RPMI7951 (cell line): ENCODE data around the gene COL5A1. TPM values are rescaled to one million over a fixed set of nuclear protein-coding genes. Genes with fewer than 3 reads are reported as not detected.
A peak's percentile ranks its signal among the peaks of the same experiment; 100 is the strongest.

Source experiments
- DNase-seq: peaks from one replicate; pipeline ENCODE4 v3.0.0-alpha.2; 2012; ENCODE audit warnings: low read depth
- total RNA-seq: library from RNA; depleted of rRNA; stranded (reverse); fragments of >200 nt; shearing (Covaris generic); gene quantifications from 2 replicates; pipeline ENCODE4 v1.2.3, GENCODE V29; 2014

Gene COL5A1
- total RNA-seq, 1 experiment from 2014 or later = 138 TPM

- peak; percentile 39 for DNase-seq
Observed at GRCh38 chr9:134725605-134725940, 84.0 kb downstream of the COL5A1 start.

- DNase-seq = no peak
Observed at GRCh38 chr9:134726026-134726721, 84.6 kb downstream of the COL5A1 start.

GRCh38 chr9:134726722-134727034 lies 85.1 kb downstream of the COL5A1 start:
- no peak for DNase-seq

- DNase-seq = no peak
Observed at GRCh38 chr9:134728021-134728795, 86.6 kb downstream of the COL5A1 start.

GRCh38 chr9:134728801-134729495 lies 87.3 kb downstream of the COL5A1 start:
- no peak for DNase-seq

- no peak for DNase-seq
Observed at GRCh38 chr9:134730011-134730760, 88.6 kb downstream of the COL5A1 start.

- no peak for DNase-seq
Observed at GRCh38 chr9:134730761-134731496, 89.3 kb downstream of the COL5A1 start.

- no peak for DNase-seq
Observed at GRCh38 chr9:134731497-134732391, 90.1 kb downstream of the COL5A1 start.

- no peak for DNase-seq
Observed at GRCh38 chr9:134732392-134733110, 90.9 kb downstream of the COL5A1 start.

GRCh38 chr9:134733480-134734232 lies 92.1 kb downstream of the COL5A1 start:
- no peak for DNase-seq

GRCh38 chr9:134734270-134734669 lies 92.7 kb downstream of the COL5A1 start:
- DNase-seq = peak; percentile 93

GRCh38 chr9:134735441-134736175 lies 94.0 kb downstream of the COL5A1 start:
- peak; percentile 94 for DNase-seq

- no peak for DNase-seq
Observed at GRCh38 chr9:134736791-134737497, 95.3 kb downstream of the COL5A1 start.

- no peak for DNase-seq
Observed at GRCh38 chr9:134737842-134738580, 96.4 kb downstream of the COL5A1 start.

GRCh38 chr9:134738869-134739659 lies 97.5 kb downstream of the COL5A1 start:
- peak; percentile 60 for DNase-seq

GRCh38 chr9:134739660-134739968 lies 98.0 kb downstream of the COL5A1 start:
- DNase-seq = no peak
